Fibroblast of the aortic adventitia (primary cell): ENCODE measurements around the gene GRK4. TPM values are rescaled to one million over a fixed set of nuclear protein-coding genes. Genes with fewer than 3 reads are reported as not detected.

Experiments used
- DNase-seq: peaks from one replicate; pipeline ENCODE4 v3.0.0-alpha.2; 2010; ENCODE audit warnings: low read depth
- H3K4me3 ChIP-seq: 2 replicates; pipeline ENCODE4 v1.5.1; 2011; ENCODE audit warnings: low read depth, mild to moderate bottlenecking, control low read depth, low read length, moderate library complexity
- total RNA-seq: library from RNA; depleted of rRNA; stranded (reverse); fragments of >200 nt; gene quantifications from 2 replicates; pipeline ENCODE4 v1.2.3, GENCODE V29; 2012; ENCODE audit warnings: low replicate concordance
- TF ChIP-seq, protein P1 (sequence below): IDR thresholded peaks from 2 replicates; pipeline ENCODE4 v1.5.1; 2011; ENCODE audit warnings: mild to moderate bottlenecking, low read length, control low read depth, inconsistent platforms; ENCODE audit not compliant: insufficient read depth

GRK4 gene
- total RNA-seq, 1 donor, result 8.6 TPM

- TF ChIP-seq, protein P1, sequence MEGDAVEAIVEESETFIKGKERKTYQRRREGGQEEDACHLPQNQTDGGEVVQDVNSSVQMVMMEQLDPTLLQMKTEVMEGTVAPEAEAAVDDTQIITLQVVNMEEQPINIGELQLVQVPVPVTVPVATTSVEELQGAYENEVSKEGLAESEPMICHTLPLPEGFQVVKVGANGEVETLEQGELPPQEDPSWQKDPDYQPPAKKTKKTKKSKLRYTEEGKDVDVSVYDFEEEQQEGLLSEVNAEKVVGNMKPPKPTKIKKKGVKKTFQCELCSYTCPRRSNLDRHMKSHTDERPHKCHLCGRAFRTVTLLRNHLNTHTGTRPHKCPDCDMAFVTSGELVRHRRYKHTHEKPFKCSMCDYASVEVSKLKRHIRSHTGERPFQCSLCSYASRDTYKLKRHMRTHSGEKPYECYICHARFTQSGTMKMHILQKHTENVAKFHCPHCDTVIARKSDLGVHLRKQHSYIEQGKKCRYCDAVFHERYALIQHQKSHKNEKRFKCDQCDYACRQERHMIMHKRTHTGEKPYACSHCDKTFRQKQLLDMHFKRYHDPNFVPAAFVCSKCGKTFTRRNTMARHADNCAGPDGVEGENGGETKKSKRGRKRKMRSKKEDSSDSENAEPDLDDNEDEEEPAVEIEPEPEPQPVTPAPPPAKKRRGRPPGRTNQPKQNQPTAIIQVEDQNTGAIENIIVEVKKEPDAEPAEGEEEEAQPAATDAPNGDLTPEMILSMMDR, result no peak
- no peak for DNase-seq
Measured at GRCh38 chr4:3036131-3036952, 73.0 kb downstream of the GRK4 start.

GRCh38 chr4:3037957-3038461, 74.6 kb downstream of the GRK4 start:
- no peak overlapping the region for H3K4me3 ChIP-seq
- peak; percentile 10 for DNase-seq
- TF ChIP-seq, protein P1, result no peak

More at GRCh38 chr4:3036131-3036952, 73.0 kb downstream of the GRK4 start:
- no peak overlapping the region for H3K4me3 ChIP-seq

DNA sequence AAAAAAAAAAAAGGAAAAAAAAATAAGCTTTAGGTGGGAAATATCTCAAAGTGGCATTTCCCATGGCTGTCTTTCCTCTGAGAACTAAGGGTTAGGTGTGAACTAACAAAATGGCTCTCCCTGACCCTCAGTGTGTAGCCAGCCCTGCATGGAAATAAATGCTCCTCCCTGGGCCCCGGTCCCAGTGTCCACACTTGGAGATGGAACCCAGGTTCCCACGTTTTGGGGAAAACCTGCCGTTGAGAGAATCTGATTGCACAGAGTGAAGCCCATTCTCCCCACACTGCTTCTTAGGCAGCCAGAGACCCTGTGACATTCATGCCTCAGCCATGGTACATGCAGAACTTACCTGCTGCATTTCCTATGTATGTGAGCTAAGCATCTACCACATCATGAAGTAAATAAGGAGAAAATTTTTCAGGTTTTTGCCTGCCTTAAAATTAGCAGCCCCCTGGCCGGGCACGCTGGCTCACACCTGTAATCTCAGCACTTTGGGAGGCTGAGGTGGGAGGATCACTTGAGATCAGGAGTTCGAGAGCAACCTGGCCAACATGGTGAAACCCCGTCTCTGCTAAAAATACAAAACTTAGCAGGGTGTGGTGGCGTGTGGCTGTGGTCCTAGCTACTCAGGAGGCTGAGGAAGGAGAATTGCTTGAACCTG, 76.5 kb downstream of the GRK4 start:
- TF ChIP-seq, protein P1, result no peak
- H3K4me3 ChIP-seq, result no peak overlapping the region
- no peak for DNase-seq

- no peak overlapping the region for H3K4me3 ChIP-seq
- TF ChIP-seq, protein P1, result no peak
- no peak for DNase-seq
Measured at GRCh38 chr4:3040452-3041191, 77.3 kb downstream of the GRK4 start.

DNA sequence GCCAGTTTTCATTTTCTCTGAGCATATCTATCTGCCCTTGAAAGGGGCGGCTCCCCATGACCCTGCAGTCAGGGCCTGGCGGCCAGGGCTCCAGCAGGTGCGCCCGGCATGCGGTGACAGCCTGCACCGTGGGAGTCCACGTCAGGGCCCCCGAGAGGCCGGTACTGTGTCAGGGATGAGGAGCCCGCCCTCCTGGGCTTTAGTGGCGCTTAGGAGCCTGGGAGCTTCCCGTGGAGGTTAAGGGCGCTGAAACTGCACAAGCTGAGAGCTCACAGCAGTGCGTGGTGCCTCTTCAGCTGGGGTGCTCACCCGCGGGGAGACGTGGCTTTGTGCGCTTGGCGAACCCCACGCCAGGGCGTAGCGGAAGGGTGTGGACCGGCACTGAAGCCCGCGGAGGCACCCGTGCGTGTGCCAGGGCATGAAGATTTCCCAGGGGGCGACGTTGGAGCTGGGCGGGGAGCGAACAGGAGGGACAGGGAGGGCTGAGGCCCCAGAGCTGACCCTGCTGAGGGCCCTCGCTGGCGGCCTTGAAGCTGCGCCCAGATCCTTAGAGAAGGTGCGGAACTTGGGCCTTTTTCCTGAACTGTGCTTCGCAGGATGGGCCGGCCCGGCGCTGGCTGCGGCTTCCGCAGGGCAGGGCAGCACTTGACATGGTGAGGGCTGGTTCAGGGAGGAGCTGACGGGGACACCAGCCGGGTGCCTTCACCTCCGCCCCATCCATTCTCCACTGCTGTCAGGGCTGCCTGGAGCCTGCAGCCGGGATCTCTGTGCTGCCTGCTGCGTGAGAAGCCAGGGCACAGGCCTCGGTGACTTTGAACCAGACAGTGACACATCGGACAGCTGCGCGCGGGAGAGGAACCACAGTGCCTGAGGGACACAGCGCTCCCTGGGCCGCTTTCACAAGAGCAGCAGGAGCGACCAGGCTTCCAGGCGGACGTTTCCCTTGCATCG, 78.1 kb downstream of the GRK4 start:
- peak; percentile 36 for DNase-seq
- H3K4me3 ChIP-seq, result peak overlapping the region; percentile 56
- TF ChIP-seq, protein P1, result no peak

DNA sequence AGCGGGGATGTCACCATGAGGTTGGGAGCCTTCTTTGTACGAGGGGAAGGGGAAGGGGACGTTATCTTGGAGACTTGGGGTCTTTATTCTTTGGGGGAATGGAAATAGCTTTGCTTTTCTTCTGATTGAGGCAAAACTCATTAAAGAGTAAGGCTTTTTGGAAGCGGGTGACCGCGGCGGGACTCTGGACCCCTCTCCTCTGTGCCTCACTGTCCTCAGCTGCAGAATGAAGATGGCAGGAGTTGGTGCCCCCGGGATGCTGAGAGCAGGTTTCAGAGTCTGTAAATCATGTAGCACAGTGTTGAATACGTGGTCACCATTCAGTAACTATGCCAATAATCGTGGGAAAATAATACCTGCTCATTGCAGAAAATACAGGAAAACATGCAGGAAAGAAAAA, 78.9 kb downstream of the GRK4 start:
- TF ChIP-seq, protein P1, result no peak
- H3K4me3 ChIP-seq, result peak overlapping the region; percentile 56
- no peak for DNase-seq
